K562 (cell line): Measurements from ENCODE around the gene SHFL. TPM values are rescaled to one million over a fixed set of nuclear protein-coding genes. Genes with fewer than 3 reads are reported as not detected.

Experiments
- BRD4 ChIP-seq: fragments of 200-600 bp; sonication (generic); IDR thresholded peaks from 2 replicates; pipeline ENCODE4 v1.6.1; 2017; ENCODE audit warnings: inconsistent platforms
- ETV1 ChIP-seq: fragments of 450-650 bp; conservative IDR thresholded peaks from 2 replicates; pipeline ENCODE4 v1.6.1; 2016; ENCODE audit warnings: missing genetic modification characterization, control low read depth, low read depth, missing compliant biosample characterization
- FOS ChIP-seq: IDR thresholded peaks from 3 replicates; pipeline ENCODE4 v1.6.1; 2011; ENCODE audit not compliant: insufficient read length; ENCODE audit errors: extremely low read depth
- KAT8 ChIP-seq: fragments of 450-650 bp; IDR thresholded peaks from 2 replicates; pipeline ENCODE4 v1.6.1; 2016; ENCODE audit warnings: low read depth, mild to moderate bottlenecking
- PTTG1 ChIP-seq: fragments of 450-650 bp; IDR thresholded peaks from 2 replicates; pipeline ENCODE4 v1.6.1; 2016; ENCODE audit warnings: low read depth, mild to moderate bottlenecking, missing genetic modification characterization, missing compliant biosample characterization
- RAD51 ChIP-seq: fragments of 450-650 bp; IDR thresholded peaks from 2 replicates; pipeline ENCODE4 v1.7.1; 2016; ENCODE audit warnings: low read depth, mild to moderate bottlenecking, borderline replicate concordance
- RB1 ChIP-seq: fragments of 450-650 bp; IDR thresholded peaks from 2 replicates; pipeline ENCODE4 v1.6.1; 2017; ENCODE audit warnings: low read depth, mild to moderate bottlenecking
- STAG1 ChIP-seq: sonication (generic); formaldehyde crosslinking; IDR thresholded peaks from 2 replicates; pipeline ENCODE4 v1.5.0; 2020; ENCODE audit warnings: missing genetic modification reagents, borderline replicate concordance
- TAF1 ChIP-seq: IDR thresholded peaks from 2 replicates; pipeline ENCODE4 v1.6.1; 2011; ENCODE audit warnings: mild to moderate bottlenecking, low read length, moderate library complexity; ENCODE audit not compliant: insufficient read depth, control insufficient read depth, severe bottlenecking; ENCODE audit errors: extremely low read depth
- TARDBP ChIP-seq: fragments of 450-650 bp; IDR thresholded peaks from 2 replicates; pipeline ENCODE4 v1.6.1; 2016
- TCF7 ChIP-seq: sonication (generic); IDR thresholded peaks from 2 replicates; pipeline ENCODE4 v1.6.1; 2016; ENCODE audit warnings: antibody characterized with exemption, borderline replicate concordance
- ZFP30 ChIP-seq: fragments of 250-450 bp; sonication (Bioruptor Pico); IDR thresholded peaks from 2 replicates; pipeline ENCODE4 v1.8.0; 2022; ENCODE audit warnings: moderate library complexity, mild to moderate bottlenecking, inconsistent platforms, borderline replicate concordance
- ZNF12 ChIP-seq: sonication (generic); formaldehyde crosslinking; IDR thresholded peaks from 2 replicates; pipeline ENCODE4 v1.4.0; 2020; ENCODE audit warnings: mild to moderate bottlenecking, missing genetic modification reagents
- ZNF121 ChIP-seq: sonication (generic); formaldehyde crosslinking; conservative IDR thresholded peaks from 2 replicates; pipeline ENCODE4 v1.8.0; 2022; ENCODE audit warnings: missing genetic modification reagents
- ZNF507 ChIP-seq: conservative IDR thresholded peaks from 2 replicates; pipeline ENCODE4 v1.6.1; 2017; ENCODE audit warnings: missing genetic modification characterization, missing compliant biosample characterization
- ZSCAN29 ChIP-seq: fragments of 450-650 bp; IDR thresholded peaks from 2 replicates; pipeline ENCODE4 v1.6.1; 2017
- polyA plus RNA-seq, 8 experiments: library from polyadenylated mRNA; depleted of rRNA in 4 of 8; stranded (reverse) in 5 of 8; unstranded in 3 of 8; fragments of >200 nt; fragmentation: Nextera tagmentation in 2 of 8; fragmentation: Illumina TruSeq in 1 of 8; extraction: Ambion mirVana in 2 of 8; extraction: Trizol in 1 of 8; gene quantifications; 2 replicates each; pipeline versions ENCODE4 v1.2.1 to v1.2.3, GENCODE V29; 2011 to 2014; ENCODE audit warnings: inconsistent platforms in 1 of 8, missing spikeins in 1 of 8
- total RNA-seq, 7 experiments: library from RNA; depleted of rRNA in 6 of 7; stranded (reverse); fragments of >200 nt in 6 of 7; fragmentation: Illumina TruSeq in 2 of 7; extraction: Trizol in 2 of 7; gene quantifications; 2 replicates each; pipeline versions ENCODE4 v1.2.1 to v1.2.3, GENCODE V29; 2011 to 2021; ENCODE audit warnings: low replicate concordance in 1 of 7
- TF ChIP-seq, protein P1 (sequence below): fragments of 250-450 bp; sonication (Bioruptor Pico); IDR thresholded peaks from 2 replicates; pipeline ENCODE4 v1.4.0; 2020
- TF ChIP-seq, protein P2 (sequence below): IDR thresholded peaks from 3 replicates; pipeline ENCODE4 v1.6.1; 2011; ENCODE audit warnings: borderline replicate concordance, mild to moderate bottlenecking; ENCODE audit not compliant: insufficient read length, insufficient read depth
- TF ChIP-seq, protein P3 (sequence below): fragments of 450-650 bp; conservative IDR thresholded peaks from 2 replicates; pipeline ENCODE4 v1.6.1; 2016; ENCODE audit warnings: missing genetic modification characterization, low read depth, mild to moderate bottlenecking, missing compliant biosample characterization, moderate library complexity
- TF ChIP-seq, protein P4 (sequence below): fragments of 450-650 bp; IDR thresholded peaks from 2 replicates; pipeline ENCODE4 v1.6.1; 2016; ENCODE audit warnings: mild to moderate bottlenecking
- TF ChIP-seq, protein P5 (sequence below): IDR thresholded peaks from 2 replicates; pipeline ENCODE4 v1.6.1; 2016; ENCODE audit warnings: missing genetic modification characterization, missing compliant biosample characterization

SHFL gene
- total and polyA plus RNA-seq, 9 of the 15 experiments (the other 6 are each of a cell fraction or from before 2014, with no cell fraction given) = 1.5 to 25.7 (median 13.0) TPM

DNA sequence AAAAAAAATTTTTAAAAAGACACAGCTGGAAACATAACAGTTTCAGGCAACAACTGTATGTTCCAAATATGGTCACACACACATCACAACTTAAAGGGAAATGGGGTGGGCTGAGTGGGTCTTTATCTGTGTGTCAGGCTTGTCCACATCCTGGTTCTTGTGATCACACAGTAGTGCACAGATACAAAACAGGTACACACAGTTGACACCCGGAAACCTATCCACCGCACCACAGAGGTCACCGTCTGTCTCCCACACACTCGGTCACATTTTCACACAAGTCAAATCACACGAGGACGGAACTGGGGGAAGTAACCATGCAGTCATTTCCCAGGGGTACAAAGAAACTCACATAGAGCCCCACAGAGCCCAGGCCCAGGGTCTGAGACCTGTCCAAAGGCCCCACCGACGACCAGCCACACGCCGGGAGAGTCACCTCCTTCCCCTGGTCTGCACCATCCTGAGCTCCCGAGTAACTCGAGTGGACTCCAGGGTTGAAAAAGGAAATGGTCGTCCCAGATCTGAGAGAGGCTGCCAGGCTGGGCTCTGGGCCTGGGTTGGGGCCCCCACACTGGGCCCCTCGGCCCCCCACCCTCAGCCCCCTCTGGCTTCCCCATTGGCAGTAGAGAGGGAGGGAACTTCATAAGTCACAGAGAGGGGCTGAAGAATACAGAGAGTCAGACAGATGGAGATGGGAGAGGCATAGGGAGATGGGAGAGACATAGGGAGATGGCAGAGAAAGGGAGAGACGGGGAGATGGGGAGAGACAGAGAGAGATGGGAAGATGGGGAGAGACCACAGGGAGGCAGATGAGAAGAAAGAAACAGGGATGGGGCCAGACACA lies 18.8 kb downstream of the SHFL start (continued):
- TF ChIP-seq ZFP30 (CRISPR knock-in tag) (no peak), ZNF121 (CRISPR knock-in tag) (no peak), RAD51 (no peak), FOS (no peak), BRD4 (no peak), PTTG1 (tag) (no peak), RB1 (no peak), STAG1 (CRISPR knock-in tag) (no peak), ETV1 (peak; percentile 40; the same call in 1 of the 2 replicates), TCF7 (no peak), TAF1 (peak; percentile 12), ZNF507 (tag) (no peak), ZSCAN29 (no peak), ZNF12 (CRISPR knock-in tag) (no peak), TARDBP (peak; percentile 29; the same call in 1 of the 2 replicates), KAT8 (no peak)
- TF ChIP-seq, protein P1, sequence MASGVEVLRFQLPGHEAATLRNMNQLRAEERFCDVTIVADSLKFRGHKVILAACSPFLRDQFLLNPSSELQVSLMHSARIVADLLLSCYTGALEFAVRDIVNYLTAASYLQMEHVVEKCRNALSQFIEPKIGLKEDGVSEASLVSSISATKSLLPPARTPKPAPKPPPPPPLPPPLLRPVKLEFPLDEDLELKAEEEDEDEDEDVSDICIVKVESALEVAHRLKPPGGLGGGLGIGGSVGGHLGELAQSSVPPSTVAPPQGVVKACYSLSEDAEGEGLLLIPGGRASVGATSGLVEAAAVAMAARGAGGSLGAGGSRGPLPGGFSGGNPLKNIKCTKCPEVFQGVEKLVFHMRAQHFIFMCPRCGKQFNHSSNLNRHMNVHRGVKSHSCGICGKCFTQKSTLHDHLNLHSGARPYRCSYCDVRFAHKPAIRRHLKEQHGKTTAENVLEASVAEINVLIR (CRISPR knock-in tag) = no peak
- TF ChIP-seq, protein P2, sequence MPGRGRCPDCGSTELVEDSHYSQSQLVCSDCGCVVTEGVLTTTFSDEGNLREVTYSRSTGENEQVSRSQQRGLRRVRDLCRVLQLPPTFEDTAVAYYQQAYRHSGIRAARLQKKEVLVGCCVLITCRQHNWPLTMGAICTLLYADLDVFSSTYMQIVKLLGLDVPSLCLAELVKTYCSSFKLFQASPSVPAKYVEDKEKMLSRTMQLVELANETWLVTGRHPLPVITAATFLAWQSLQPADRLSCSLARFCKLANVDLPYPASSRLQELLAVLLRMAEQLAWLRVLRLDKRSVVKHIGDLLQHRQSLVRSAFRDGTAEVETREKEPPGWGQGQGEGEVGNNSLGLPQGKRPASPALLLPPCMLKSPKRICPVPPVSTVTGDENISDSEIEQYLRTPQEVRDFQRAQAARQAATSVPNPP = no peak
- TF ChIP-seq, protein P3, sequence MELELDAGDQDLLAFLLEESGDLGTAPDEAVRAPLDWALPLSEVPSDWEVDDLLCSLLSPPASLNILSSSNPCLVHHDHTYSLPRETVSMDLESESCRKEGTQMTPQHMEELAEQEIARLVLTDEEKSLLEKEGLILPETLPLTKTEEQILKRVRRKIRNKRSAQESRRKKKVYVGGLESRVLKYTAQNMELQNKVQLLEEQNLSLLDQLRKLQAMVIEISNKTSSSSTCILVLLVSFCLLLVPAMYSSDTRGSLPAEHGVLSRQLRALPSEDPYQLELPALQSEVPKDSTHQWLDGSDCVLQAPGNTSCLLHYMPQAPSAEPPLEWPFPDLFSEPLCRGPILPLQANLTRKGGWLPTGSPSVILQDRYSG (tag) = no peak
- TF ChIP-seq, protein P4, sequence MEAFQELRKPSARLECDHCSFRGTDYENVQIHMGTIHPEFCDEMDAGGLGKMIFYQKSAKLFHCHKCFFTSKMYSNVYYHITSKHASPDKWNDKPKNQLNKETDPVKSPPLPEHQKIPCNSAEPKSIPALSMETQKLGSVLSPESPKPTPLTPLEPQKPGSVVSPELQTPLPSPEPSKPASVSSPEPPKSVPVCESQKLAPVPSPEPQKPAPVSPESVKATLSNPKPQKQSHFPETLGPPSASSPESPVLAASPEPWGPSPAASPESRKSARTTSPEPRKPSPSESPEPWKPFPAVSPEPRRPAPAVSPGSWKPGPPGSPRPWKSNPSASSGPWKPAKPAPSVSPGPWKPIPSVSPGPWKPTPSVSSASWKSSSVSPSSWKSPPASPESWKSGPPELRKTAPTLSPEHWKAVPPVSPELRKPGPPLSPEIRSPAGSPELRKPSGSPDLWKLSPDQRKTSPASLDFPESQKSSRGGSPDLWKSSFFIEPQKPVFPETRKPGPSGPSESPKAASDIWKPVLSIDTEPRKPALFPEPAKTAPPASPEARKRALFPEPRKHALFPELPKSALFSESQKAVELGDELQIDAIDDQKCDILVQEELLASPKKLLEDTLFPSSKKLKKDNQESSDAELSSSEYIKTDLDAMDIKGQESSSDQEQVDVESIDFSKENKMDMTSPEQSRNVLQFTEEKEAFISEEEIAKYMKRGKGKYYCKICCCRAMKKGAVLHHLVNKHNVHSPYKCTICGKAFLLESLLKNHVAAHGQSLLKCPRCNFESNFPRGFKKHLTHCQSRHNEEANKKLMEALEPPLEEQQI = no peak
- TF ChIP-seq, protein P5, sequence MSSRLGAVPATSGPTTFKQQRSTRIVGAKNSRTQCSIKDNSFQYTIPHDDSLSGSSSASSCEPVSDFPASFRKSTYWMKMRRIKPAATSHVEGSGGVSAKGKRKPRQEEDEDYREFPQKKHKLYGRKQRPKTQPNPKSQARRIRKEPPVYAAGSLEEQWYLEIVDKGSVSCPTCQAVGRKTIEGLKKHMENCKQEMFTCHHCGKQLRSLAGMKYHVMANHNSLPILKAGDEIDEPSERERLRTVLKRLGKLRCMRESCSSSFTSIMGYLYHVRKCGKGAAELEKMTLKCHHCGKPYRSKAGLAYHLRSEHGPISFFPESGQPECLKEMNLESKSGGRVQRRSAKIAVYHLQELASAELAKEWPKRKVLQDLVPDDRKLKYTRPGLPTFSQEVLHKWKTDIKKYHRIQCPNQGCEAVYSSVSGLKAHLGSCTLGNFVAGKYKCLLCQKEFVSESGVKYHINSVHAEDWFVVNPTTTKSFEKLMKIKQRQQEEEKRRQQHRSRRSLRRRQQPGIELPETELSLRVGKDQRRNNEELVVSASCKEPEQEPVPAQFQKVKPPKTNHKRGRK (tag) = no peak
